GM15510 (cell line): ENCODE results near the gene KITLG.

Experiments
- POLR2A ChIP-seq: IDR thresholded peaks from 3 replicates; pipeline ENCODE4 v1.6.1; 2011; ENCODE audit warnings: borderline replicate concordance; ENCODE audit not compliant: insufficient read length; ENCODE audit errors: extremely low read depth

Gene KITLG, protein sequence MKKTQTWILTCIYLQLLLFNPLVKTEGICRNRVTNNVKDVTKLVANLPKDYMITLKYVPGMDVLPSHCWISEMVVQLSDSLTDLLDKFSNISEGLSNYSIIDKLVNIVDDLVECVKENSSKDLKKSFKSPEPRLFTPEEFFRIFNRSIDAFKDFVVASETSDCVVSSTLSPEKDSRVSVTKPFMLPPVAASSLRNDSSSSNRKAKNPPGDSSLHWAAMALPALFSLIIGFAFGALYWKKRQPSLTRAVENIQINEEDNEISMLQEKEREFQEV

DNA sequence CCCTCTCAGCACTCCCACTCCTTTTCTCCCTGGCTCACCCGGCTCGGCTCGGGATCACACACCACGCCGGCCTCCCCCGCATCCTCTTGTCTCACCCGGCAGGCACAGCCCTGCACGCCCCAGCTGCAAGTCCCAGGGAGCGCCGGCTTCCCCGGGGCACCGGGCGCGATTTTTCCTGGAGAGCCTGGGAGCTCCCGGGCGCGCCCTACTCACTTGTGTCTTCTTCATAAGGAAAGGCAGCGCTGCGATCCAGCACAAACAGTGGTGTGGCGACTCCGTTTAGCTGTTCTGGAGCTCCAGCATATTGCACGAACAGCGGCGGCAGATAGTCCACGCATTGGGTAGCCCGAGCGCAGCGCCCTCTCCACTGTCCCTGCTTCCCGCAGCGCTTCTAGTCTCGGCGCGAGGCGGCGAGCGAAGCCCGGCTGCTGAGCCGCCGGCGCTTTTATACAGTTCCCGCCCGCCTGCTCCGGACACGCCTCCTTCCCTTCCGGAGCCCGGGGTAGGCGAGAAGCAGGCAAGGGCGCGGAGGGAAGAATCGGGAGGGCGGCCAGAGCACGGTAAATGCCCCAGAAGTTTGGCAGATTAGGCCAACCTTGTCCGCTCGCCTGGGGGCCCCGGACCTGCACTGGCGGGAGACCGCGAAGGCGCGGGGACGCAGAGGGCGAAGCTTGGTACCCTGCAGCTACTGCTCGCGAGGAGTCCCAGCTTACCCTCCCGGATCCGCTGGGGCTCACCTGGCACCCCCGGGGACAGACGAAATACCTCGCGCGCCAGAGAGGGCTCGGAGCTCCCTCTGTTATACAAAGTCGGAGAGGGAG, at the start of gene KITLG:
KITLG (minus strand) TSS at position 421 of the 821 bp plus-strand sequence; CDS start at position 228, 193 bp downstream.
- TF ChIP-seq POLR2A, result no peak

- TF ChIP-seq POLR2A, result no peak
Observed at GRCh38 chr12:88628856-88629509, 48.7 kb upstream of the KITLG start.

DNA sequence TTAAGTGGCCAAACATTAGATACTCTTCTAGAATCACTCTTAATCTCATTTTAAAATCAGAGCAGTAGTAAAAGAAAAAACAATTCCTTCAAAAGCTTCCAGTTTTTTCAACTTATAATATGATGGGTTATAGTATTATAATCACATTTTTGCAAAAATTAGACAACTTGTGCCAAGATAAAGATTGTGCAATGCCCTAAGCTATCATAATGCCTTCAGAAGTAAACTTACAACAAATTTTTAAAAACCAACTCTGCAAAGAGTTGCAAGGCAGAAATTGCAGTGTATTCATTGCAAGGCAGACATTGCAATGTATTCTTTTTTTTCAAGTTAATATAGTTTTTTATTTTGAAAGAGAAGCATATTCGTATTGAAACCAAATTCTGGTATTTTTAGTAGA, 47.2 kb upstream of the KITLG start:
- TF ChIP-seq POLR2A, result no peak

- TF ChIP-seq POLR2A, result no peak
Observed at GRCh38 chr12:88625356-88625755, 45.1 kb upstream of the KITLG start.

- TF ChIP-seq POLR2A, result no peak
Observed at GRCh38 chr12:88624911-88625310, 44.6 kb upstream of the KITLG start.

DNA sequence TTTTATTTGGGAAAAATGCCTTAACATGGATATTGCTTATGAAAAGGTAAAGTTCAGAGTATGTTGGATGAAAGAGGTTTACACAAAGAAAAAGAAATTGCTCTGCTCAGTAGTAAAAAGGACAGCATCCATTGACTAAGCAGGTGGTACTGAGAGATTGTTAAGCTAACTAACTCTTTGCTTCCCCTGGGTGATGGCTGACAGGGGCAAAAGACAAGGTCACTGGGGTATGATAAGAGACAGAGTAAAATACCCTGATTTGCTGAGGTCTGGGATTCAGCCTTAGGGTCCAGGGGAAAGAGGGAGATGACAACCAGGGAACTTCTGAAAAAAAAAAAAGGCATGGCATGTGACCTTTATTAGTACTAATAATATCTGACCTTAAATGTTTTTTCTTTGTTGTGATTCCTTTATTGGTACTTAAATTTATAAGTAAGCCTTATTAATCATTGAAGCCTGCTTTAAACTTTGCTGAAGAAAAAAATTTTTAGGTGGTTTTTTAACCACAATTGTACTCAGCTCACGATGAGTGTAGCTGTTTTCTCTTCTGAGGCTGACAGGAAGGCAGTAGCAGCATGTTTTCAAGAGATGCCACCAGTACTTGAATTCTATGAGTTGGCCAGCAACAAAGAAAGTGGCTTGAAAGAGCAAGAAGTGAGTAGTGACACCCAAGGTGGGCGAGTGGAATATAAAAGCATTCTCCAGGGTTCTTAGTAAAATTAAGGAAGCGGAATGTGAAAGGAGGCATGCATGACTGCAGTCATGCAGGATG, 43.7 kb upstream of the KITLG start:
- TF ChIP-seq POLR2A, result no peak

DNA sequence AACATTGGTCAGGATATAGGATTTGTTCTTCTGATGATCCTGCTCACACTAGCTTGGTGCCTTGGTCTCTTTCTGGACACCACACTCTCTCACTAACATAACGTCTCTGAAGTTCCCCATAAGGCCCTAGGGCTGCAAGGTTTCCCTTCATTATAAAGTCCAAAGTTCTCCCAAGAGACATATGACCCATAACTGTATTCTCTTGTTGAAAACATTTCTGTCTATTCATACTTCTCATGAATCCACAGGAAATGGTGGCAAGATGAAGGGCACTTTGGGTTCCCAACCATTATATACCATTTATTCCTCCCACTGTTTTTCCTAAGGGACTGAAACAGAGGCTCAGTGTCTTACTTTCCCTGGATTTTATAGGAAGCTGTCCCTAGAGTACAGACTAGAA, 37.1 kb upstream of the KITLG start:
- TF ChIP-seq POLR2A, result no peak

- no peak for TF ChIP-seq POLR2A
Observed at GRCh38 chr12:88615490-88615889, 35.2 kb upstream of the KITLG start.

- no peak for TF ChIP-seq POLR2A
Observed at GRCh38 chr12:88604646-88605045, 24.4 kb upstream of the KITLG start.

DNA sequence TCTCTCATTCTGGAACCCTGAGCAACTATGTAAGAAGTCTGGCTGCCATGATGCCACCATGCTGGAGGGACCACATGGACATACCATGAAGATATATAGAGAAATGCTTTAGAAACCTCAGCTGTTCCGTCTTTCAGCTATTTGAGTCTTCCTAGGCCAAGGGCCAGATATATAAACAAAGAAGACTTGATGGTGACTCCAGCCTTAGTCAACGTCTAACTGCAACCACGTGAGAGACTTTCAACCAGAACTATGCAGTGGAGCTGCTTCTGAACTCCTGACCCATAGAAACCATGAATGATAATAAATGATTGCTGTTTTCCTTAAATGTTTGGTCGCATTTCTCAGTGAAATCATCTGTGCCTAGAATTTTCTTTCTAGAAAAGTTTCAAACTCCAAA, 20.0 kb upstream of the KITLG start:
- TF ChIP-seq POLR2A, result no peak

- TF ChIP-seq POLR2A, result no peak
Observed at GRCh38 chr12:88597365-88597764, 17.1 kb upstream of the KITLG start.

- TF ChIP-seq POLR2A, result no peak
Observed at GRCh38 chr12:88595697-88596096, 15.4 kb upstream of the KITLG start.

- TF ChIP-seq POLR2A, result no peak
Observed at GRCh38 chr12:88594780-88595179, 14.5 kb upstream of the KITLG start.

DNA sequence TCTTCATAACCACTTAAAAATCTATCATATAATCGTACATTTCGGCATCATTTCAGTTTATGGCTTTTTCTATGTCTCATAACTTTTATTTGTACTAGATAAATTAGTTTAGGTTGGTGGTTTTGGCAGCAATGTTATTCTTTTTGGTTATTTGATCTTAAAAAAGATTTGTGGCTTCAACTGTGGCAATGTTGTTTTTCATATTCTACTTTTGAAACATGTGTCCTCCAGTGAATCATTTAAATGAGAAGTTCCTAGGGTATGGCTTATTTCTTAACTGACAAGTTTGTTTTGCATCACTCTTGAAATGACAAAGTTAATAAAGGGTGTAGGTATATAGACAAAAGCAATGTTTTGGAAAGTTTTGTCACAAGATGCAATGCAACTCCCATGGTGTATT, 11.1 kb upstream of the KITLG start:
- TF ChIP-seq POLR2A, result no peak

DNA sequence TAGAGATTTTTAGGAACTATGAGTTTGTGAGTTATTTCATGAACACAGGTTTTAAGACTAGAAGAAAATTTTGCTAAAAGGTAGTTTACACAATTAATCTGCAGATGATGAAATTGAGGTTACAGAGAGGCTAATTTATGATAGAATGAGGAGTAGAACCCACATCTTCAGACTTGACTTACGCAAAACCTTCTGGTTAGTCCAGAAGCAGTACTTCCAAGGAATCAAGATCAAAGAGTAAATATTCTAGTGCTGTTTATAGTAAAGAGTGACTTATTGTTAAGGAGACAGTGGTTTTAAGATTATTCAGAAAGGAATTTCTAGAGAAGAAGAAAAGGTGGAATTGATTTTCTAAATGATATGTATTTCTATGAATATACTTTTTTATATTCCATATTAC, 10.6 kb upstream of the KITLG start:
- no peak for TF ChIP-seq POLR2A
